Kidney epithelial cell (primary cell): ENCODE results near the gene ANKRD33B. TPM values are rescaled to one million over a fixed set of nuclear protein-coding genes. Genes with fewer than 3 reads are reported as not detected.

Source experiments
- DNase-seq: peaks from one replicate; pipeline ENCODE4 v3.0.0-alpha.2; 2010; ENCODE audit warnings: low read depth
- H3K27me3 ChIP-seq: 2 replicates; pipeline ENCODE4 v1.6.0; 2011; ENCODE audit warnings: low read length; ENCODE audit not compliant: control insufficient read depth, insufficient read depth
- H3K36me3 ChIP-seq: 2 replicates; pipeline ENCODE4 v1.5.1; 2011; ENCODE audit warnings: low read length; ENCODE audit not compliant: control insufficient read depth, insufficient read depth
- H3K4me3 ChIP-seq: 2 replicates; pipeline ENCODE4 v1.5.1; 2011; ENCODE audit warnings: low read depth, mild to moderate bottlenecking, control low read depth, low read length
- total RNA-seq: library from RNA; depleted of rRNA; stranded (reverse); fragments of >200 nt; gene quantifications from 2 replicates; pipeline ENCODE4 v1.2.3, GENCODE V29; 2015
- TF ChIP-seq, protein P1 (sequence below): IDR thresholded peaks from 2 replicates; pipeline ENCODE4 v1.5.1; 2011; ENCODE audit warnings: mild to moderate bottlenecking, moderate library complexity, low read length, control low read depth, inconsistent platforms; ENCODE audit not compliant: insufficient read depth, poor library complexity, severe bottlenecking

The ANKRD33B gene
- total RNA-seq, 1 donor from 2014 or later = 5.0 TPM

- peaks cover 6% of the 10 kb centered on the region for H3K36me3 ChIP-seq
- TF ChIP-seq, protein P1, sequence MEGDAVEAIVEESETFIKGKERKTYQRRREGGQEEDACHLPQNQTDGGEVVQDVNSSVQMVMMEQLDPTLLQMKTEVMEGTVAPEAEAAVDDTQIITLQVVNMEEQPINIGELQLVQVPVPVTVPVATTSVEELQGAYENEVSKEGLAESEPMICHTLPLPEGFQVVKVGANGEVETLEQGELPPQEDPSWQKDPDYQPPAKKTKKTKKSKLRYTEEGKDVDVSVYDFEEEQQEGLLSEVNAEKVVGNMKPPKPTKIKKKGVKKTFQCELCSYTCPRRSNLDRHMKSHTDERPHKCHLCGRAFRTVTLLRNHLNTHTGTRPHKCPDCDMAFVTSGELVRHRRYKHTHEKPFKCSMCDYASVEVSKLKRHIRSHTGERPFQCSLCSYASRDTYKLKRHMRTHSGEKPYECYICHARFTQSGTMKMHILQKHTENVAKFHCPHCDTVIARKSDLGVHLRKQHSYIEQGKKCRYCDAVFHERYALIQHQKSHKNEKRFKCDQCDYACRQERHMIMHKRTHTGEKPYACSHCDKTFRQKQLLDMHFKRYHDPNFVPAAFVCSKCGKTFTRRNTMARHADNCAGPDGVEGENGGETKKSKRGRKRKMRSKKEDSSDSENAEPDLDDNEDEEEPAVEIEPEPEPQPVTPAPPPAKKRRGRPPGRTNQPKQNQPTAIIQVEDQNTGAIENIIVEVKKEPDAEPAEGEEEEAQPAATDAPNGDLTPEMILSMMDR = no peak
- no peak overlapping the region for H3K4me3 ChIP-seq
- DNase-seq = no peak
- H3K27me3 ChIP-seq = no peaks in the 10 kb centered on the region
Measured at GRCh38 chr5:10680876-10681481, 117.1 kb downstream of the ANKRD33B start.

DNA sequence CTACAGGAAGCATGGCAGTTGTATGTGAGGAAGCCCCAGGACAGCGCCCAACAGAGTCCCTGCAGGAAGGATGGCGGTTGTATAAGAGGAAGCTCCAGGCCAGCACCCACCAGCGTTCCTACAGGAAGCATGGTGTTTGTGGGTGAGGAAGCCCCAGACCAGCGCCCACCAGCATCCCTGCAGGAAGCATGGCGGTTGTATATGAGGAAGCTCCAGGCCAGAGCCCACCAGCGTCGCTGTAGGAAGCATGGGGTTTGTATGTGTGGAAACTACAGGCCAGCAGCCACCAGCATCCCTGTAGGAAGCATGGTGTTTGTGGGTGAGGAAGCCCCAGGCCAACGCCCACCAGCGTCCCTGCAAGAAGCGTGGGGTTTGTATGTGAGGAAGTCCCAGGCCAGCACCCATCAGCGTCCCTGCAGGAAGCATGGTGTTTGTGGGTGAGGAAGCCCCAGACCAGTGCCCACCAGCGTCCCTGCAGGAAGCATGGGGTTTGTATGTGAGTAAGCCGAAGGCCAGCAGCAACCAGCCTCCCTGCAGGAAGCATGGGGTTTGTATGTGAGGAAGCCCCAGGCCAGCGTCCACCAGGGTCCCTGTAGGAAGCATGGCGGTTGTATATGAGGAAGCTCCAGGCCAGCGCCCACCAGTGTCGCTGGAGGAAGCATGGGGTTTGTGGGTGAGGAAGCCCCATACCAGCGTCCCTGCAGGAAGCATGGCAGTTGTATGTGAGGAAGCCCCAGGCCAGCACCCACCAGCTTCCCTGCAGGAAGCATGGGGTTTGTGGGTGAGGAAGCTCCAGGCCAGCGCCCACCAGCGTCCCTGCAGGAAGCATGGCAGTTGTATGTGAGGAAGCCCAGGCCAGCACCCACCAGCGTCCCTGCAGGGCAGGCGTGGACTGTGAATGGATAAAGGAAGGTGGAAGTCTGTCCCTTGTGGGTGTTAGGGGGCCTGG lies 118.1 kb downstream of the ANKRD33B start:
- TF ChIP-seq, protein P1 = no peak
- Histone ChIP-seq H3K27me3 (no peaks in the 10 kb centered on the region), H3K4me3 (no peak overlapping the region), H3K36me3 (peaks cover 6% of the 10 kb centered on the region)
- DNase-seq = no peak

- H3K36me3 ChIP-seq = peaks cover 6% of the 10 kb centered on the region
- DNase-seq = no peak
- TF ChIP-seq, protein P1 = no peak
- H3K27me3 ChIP-seq = no peaks in the 10 kb centered on the region
- no peak overlapping the region for H3K4me3 ChIP-seq
Measured at GRCh38 chr5:10682801-10683525, 119.1 kb downstream of the ANKRD33B start.

DNA sequence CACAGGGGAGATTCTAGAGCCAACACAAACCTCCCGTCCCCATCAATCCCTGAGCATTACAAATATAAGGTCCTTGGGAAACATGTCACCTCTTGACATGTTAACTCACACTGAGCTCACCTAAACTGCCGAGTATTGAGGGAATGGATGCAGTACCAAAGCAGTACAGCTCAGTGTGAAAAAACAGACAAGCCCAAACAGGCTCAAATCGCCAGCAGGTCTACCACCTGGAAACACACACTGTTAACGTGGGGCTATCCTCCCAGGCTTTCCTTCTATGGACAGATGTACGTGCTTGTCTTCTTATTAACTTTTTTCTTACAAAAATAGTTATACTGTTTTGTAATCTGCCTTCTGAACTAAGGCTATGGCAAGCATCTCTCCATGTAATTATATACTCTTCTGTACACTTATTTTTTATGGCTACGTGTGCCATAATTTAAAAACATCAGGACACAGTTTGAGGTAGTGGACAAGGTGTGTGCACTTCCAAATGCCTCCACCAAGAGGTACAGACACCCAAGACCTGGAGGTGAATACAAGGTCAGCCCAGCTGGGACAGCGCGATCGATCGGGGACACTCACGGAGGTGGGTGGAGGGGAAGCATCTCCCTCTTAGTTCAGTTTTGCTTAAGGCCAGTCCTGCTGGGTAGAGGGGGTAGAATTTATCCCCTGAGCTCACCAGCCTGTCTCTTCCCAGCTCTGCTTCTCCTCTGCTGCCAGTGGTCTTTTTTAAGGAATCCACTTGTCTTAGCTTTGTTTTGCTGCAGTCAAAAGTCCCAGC lies 120.6 kb downstream of the ANKRD33B start:
- Histone ChIP-seq H3K27me3 (no peaks in the 10 kb centered on the region), H3K36me3 (peaks cover 5% of the 10 kb centered on the region), H3K4me3 (no peak overlapping the region)
- TF ChIP-seq, protein P1 = no peak
- no peak for DNase-seq

DNA sequence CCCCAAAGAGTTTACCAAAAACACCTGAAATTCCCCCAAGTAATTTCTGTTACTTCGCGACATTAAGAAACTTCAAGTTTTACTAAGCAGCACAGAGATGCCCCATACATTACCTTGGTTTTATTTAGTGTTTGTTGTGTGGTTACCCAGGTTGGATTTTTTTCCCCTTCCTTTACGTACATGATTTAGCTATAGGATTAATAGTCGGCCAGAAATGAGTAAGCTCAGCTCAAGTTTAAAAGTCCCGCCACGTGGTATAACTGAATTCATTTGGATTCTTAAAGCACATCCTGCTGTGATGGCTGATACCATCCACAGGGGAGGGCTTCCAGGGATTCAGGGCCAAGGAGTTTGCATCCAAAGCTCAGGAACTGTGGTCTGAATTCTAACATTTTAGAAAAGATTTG lies 121.2 kb downstream of the ANKRD33B start:
- DNase-seq = no peak
- Histone ChIP-seq H3K36me3 (peaks cover 4% of the 10 kb centered on the region), H3K4me3 (no peak overlapping the region), H3K27me3 (no peaks in the 10 kb centered on the region)
- TF ChIP-seq, protein P1 = no peak
